Measurements from ENCODE around the gene ERVV-1. TPM values are rescaled to one million over a fixed set of nuclear protein-coding genes. Genes with fewer than 3 reads are reported as not detected.
"Not testable (repeated sequence)": the region's sequence is repeated elsewhere in the genome, so short reads cannot be mapped to it uniquely, and the experiment has no call there.

Gene ERVV-1, protein sequence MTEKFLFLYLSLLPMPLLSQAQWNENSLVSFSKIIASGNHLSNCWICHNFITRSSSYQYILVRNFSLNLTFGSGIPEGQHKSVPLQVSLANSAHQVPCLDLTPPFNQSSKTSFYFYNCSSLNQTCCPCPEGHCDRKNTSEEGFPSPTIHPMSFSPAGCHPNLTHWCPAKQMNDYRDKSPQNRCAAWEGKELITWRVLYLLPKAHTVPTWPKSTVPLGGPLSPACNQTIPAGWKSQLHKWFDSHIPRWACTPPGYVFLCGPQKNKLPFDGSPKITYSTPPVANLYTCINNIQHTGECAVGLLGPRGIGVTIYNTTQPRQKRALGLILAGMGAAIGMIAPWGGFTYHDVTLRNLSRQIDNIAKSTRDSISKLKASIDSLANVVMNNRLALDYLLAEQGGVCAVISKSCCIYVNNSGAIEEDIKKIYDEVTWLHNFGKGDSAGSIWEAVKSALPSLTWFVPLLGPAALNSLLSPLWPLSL
- total RNA-seq (ENCODE audit: low replicate concordance), result not detected in 2 replicates

DNA sequence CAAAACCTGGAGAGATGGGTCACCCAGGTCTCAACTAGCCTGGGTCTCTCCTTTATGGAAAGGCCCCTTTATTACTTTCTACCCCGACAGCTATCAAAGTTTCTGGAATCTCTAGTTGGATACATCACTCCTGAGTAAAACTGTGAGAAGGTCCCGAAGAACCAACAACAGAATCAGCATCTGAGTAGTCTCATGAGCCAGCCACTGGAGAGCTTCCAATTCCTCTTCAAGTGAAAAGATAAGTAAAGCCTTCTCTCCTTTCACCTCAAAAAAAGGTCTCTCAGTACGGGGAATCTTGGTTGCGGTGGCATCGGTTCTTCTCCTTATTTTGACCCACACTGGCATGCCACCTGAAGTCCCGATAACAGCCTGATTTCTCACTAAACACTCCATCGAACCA is at the start of gene ERVV-1:
Gene ERVV-1 (plus strand): TSS at position 301 of the 400 bp plus-strand sequence. CDS start 170 bp downstream, outside the sequence.
- TF ChIP-seq, protein P1, sequence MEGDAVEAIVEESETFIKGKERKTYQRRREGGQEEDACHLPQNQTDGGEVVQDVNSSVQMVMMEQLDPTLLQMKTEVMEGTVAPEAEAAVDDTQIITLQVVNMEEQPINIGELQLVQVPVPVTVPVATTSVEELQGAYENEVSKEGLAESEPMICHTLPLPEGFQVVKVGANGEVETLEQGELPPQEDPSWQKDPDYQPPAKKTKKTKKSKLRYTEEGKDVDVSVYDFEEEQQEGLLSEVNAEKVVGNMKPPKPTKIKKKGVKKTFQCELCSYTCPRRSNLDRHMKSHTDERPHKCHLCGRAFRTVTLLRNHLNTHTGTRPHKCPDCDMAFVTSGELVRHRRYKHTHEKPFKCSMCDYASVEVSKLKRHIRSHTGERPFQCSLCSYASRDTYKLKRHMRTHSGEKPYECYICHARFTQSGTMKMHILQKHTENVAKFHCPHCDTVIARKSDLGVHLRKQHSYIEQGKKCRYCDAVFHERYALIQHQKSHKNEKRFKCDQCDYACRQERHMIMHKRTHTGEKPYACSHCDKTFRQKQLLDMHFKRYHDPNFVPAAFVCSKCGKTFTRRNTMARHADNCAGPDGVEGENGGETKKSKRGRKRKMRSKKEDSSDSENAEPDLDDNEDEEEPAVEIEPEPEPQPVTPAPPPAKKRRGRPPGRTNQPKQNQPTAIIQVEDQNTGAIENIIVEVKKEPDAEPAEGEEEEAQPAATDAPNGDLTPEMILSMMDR (IDR thresholded peaks at IDR 0.05; ENCODE audit: insufficient read depth, low read length), result no peak
- H3K4me3 ChIP-seq (ENCODE audit: low read depth, low read length), result no peak within 1 kb of the TSS
- DNase-seq (ENCODE audit: low read depth), result no peak

DNA sequence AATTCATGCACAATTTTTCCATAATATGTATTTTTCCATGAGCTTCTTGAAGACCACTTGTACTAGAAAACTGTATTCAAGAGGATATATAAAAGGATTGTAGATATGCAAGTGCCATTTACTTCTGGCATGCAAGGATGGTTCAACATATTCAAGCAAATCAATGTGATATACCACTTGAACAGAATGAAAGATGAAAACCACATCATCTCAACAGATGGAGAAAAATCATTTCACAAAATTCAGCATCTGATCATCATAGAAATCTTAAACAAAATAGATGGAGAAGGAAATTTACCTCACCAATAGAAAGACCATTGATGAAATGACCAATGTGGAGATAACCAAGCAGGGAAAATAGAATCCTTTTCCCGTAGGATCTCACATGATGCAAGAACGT is 45.9 kb upstream of the ERVV-1 start:
- no peak overlapping the region for H3K4me3 ChIP-seq (ENCODE audit: low read depth, low read length)
- DNase-seq (ENCODE audit: low read depth), result no peak
- TF ChIP-seq, protein P1 (IDR thresholded peaks at IDR 0.05; ENCODE audit: insufficient read depth, low read length), result no peak

DNA sequence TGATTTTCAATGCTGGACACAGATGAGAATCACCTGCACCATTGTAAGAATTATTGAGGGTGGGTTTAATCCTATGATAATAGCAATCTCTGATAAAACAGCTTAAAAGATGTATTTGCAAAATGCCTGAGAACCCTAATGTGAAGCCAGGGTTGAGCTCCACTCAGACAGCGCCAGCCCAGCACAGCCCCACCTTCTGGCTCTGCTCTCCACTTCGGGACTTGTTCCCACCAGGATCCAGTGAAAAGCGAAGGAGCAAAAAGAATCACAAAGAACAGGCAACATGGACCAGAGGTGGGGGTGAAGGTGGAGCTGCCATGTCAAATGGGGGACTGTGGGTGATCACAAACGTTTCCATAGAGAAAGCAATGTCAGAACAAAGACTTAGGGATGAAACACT is 32.4 kb upstream of the ERVV-1 start:
- no peak overlapping the region for H3K4me3 ChIP-seq (ENCODE audit: low read depth, low read length)
- TF ChIP-seq, protein P1 (IDR thresholded peaks at IDR 0.05; ENCODE audit: insufficient read depth, low read length), result no peak
- no peak for DNase-seq (ENCODE audit: low read depth)

DNA sequence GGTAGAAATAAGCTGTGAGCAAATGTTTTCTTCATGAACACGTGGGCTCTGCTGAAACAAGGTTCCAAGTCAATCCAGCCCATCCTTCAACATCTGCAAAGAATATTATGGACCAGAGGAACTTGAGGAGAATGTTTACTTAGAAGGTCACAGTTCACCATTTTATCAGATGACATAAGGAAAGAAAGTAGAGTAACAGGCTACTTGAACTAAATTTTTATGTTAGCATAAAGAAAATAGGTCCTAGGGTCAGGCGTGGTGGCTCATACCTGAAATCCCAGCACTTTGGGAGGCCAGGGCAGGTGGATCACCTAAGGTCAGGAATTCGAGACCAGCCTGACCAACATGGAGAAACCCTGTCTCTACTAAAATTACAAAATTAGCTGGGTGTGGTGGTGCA is 30.6 kb upstream of the ERVV-1 start:
- not testable (repeated sequence) for H3K4me3 ChIP-seq (ENCODE audit: low read depth, low read length); DNase-seq (ENCODE audit: low read depth)

DNA sequence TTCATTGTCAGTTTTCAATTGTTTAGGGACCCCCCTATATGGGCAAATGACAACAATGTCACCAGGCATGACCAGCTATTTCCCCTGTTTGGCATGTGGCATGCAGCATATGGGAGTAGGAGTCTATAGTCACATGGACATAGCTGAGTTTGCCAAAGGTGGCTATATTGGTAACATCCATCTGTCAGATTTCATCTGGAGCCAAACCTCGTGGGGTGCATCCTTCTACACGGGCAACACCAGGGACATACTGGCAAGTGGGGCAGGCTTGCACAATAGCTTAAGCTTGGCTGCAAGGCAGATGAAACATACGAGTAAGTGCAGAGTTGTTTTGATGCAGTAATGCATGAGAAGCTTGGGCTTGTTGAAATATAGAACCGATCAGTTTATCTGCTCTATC is 26.5 kb upstream of the ERVV-1 start:
- TF ChIP-seq, protein P1 (IDR thresholded peaks at IDR 0.05; ENCODE audit: insufficient read depth, low read length), result no peak
- no peak for DNase-seq (ENCODE audit: low read depth)
- H3K4me3 ChIP-seq (ENCODE audit: low read depth, low read length), result no peak overlapping the region

DNA sequence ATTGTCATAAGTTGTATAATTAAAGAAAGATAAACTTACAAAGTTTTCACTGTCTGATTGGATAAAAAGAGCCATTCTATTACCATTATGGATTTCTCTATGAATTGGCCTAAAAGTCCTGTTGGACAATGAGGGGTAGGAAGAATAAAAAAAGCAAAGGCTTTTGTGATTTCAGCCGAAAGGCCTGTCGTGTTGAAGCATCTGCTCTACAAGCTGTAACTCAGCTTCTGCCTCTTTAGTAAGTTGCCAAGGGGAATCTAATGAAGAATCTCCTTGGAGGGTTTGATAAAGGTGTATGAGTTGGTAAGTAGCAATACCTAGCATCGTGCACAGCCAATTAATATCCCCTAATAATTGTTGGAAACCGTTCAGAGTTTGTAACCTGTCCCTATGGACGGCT is 25.2 kb upstream of the ERVV-1 start:
- TF ChIP-seq, protein P1 (IDR thresholded peaks at IDR 0.05; ENCODE audit: insufficient read depth, low read length), result no peak
- no peak overlapping the region for H3K4me3 ChIP-seq (ENCODE audit: low read depth, low read length)
- DNase-seq (ENCODE audit: low read depth), result no peak

DNA sequence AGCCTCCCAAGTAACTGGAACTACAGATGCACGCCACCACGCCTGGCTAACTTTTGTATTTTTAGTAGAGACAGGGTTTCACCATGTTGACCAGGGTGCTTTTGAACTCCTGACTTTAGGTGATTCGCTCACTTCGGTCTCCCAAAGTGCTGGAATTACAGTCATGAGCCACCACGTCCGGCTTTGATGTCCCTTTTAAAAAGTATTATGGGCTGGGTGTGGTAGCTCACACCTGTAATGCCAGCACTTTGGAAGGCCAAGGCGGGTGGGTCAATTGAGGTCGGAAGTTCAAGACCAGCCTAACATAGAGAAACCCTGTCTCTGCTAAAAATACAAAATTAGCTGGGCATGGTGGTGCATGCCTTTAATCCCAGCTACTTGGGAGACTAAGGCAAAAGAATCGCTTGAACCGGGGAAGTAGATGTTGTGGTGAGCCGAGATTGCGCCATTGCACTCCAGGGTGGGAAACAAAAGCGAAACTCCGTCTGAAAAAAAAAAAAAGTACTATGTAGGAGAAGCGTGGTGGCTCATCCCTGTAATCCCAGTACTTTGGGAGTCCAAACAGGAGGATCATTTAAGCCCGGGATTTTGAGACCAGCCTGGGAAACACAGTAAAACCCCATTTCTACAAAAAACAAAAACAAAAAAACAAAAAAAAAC is 22.8 kb upstream of the ERVV-1 start:
- TF ChIP-seq, protein P1 (IDR thresholded peaks at IDR 0.05; ENCODE audit: insufficient read depth, low read length), result no peak
- DNase-seq (ENCODE audit: low read depth), result no peak
- H3K4me3 ChIP-seq (ENCODE audit: low read depth, low read length), result no peak overlapping the region
